ENCODE data around the gene ABCB4. TPM values are rescaled to one million over a fixed set of nuclear protein-coding genes. Genes with fewer than 3 reads are reported as not detected.

ABCB4 gene
- total and polyA plus RNA-seq, 8 donors, result 0.11 to 2.1 (median 0.22) TPM

DNA sequence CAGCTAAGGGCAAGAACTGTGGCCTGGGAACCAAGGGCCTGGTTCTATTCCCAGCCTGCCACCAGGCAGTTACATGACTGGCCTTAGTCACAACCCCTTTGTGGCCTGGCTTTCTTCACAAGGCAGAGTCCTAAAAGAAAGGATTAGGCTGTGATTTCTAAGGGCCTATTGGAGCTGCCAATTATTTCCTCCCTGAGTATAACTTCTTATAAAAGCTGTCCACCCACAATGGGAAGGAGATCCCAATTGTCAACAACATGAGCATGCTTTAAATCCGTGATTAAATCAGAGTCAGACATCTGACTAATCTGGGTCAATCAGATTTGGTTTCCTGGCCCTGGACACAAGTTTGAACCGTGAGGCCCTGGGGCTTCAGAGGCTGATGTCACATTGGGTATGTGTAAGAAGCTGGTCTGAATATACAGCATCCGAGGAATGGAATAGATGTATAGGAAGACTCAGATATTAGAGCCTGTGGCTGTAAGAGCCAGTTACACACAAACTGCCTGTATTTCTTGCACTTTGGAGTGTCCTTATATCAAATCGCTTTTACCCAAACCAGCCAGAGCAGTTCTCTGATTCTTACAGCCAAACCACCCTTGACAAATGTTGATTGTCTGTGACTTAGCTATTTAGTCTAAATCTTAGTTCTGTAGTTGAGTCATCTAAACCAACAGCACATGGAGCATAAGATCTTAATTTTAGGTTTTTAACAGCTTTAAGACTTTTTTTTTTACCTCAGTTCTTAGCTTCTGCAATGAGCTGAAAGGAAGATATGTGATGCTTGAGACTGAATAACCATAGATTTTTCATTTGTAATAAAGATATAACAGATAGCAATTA, 61.3 kb downstream of the ABCB4 start:
- ATAC-seq (no peak), FAIRE-seq (no peak), DNase-seq (no peak)
- H3K9me3 ChIP-seq, result no peaks in the 10 kb centered on the region
- intact Hi-C loops (cut with DNase I), result loop anchor here in 1 of 3 donors (10.0 kb wide), 1 partner anchor 99 kb away; no protein-coding TSS in a partner anchor
- TF ChIP-seq, protein P1, sequence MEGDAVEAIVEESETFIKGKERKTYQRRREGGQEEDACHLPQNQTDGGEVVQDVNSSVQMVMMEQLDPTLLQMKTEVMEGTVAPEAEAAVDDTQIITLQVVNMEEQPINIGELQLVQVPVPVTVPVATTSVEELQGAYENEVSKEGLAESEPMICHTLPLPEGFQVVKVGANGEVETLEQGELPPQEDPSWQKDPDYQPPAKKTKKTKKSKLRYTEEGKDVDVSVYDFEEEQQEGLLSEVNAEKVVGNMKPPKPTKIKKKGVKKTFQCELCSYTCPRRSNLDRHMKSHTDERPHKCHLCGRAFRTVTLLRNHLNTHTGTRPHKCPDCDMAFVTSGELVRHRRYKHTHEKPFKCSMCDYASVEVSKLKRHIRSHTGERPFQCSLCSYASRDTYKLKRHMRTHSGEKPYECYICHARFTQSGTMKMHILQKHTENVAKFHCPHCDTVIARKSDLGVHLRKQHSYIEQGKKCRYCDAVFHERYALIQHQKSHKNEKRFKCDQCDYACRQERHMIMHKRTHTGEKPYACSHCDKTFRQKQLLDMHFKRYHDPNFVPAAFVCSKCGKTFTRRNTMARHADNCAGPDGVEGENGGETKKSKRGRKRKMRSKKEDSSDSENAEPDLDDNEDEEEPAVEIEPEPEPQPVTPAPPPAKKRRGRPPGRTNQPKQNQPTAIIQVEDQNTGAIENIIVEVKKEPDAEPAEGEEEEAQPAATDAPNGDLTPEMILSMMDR (IDR thresholded peaks at IDR 0.05), result no peak
- WGBS, 2 donors, result 57 to 67% methylated on average over 4 of the region's 4 CpGs
- H3K4me3 ChIP-seq, result no peak overlapping the region
- H3K36me3 ChIP-seq, result no peaks in the 10 kb centered on the region
- H3K27ac ChIP-seq, result no peak overlapping the region
- H3K27me3 ChIP-seq, result no peaks in the 10 kb centered on the region
- H3K4me1 ChIP-seq, result no peaks in the 10 kb centered on the region

DNA sequence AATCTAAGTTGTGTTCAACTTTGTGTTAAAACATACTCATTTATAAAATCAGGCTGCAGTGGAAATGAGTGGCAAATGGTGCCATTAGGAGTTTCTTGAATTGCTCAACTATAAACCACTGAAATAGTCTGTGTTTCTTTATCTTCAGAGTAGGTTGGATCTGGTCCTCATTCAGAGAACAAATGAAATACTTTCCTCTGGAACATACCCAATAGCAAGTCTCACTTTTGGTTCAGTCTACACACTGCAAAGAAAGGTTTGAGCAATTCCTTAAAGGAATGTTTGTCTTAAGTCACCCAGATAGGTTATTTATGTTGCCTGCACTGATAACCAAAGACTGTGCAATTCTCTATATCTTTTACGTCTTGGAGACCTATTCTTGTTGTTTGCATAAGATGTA, 62.5 kb downstream of the ABCB4 start:
- Histone ChIP-seq H3K36me3 (no peaks in the 10 kb centered on the region), H3K4me1 (no peaks in the 10 kb centered on the region), H3K9me3 (no peaks in the 10 kb centered on the region), H3K4me3 (no peak overlapping the region), H3K27ac (no peak overlapping the region), H3K27me3 (no peaks in the 10 kb centered on the region)
- TF ChIP-seq, protein P1 (IDR thresholded peaks at IDR 0.05), result no peak
- intact Hi-C loops (cut with DNase I), result loop anchor here in 1 of 3 donors (10.0 kb wide), 1 partner anchor 98 kb away; no protein-coding TSS in a partner anchor
- no peak for FAIRE-seq
- DNase-seq, result no peak
- ATAC-seq, result no peak
- 58 to 64% methylated on average over 1 of the region's 1 CpG for WGBS, 2 donors

GRCh38 chr7:87411186-87411585, 64.3 kb downstream of the ABCB4 start:
- H3K27ac ChIP-seq, result no peak overlapping the region
- H3K4me3 ChIP-seq, result no peak overlapping the region
- no peaks in the 10 kb centered on the region for H3K4me1 ChIP-seq
- H3K9me3 ChIP-seq, result no peaks in the 10 kb centered on the region
- FAIRE-seq, result no peak
- no peak for DNase-seq
- WGBS, 2 donors, result 88 to 98% methylated on average over 1 of the region's 1 CpG
- intact Hi-C loops (cut with DNase I), result loop anchor here in 1 of 3 donors (10.0 kb wide), 1 partner anchor 96 kb away; no protein-coding TSS in a partner anchor
- TF ChIP-seq, protein P1 (IDR thresholded peaks at IDR 0.05), result no peak
- H3K27me3 ChIP-seq, result no peaks in the 10 kb centered on the region
- no peaks in the 10 kb centered on the region for H3K36me3 ChIP-seq
- ATAC-seq, result no peak

GRCh38 chr7:87404674-87405073, 70.8 kb downstream of the ABCB4 start:
- Histone ChIP-seq H3K9me3 (no peaks in the 10 kb centered on the region), H3K27ac (no peak overlapping the region), H3K4me1 (no peaks in the 10 kb centered on the region), H3K36me3 (no peaks in the 10 kb centered on the region), H3K27me3 (no peaks in the 10 kb centered on the region), H3K4me3 (no peak overlapping the region)
- FAIRE-seq (no peak), ATAC-seq (no peak), DNase-seq (no peak)
- intact Hi-C loops (cut with DNase I), result loop anchor here in 2 of 3 donors (5.0 kb wide), 2 partner anchors 52 to 87 kb away; no protein-coding TSS in a partner anchor
- TF ChIP-seq, protein P1 (IDR thresholded peaks at IDR 0.05), result no peak

GRCh38 chr7:87398446-87398845, 77.0 kb downstream of the ABCB4 start:
- ATAC-seq, result no peak
- Histone ChIP-seq H3K27me3 (no peaks in the 10 kb centered on the region), H3K27ac (no peak overlapping the region), H3K4me3 (no peak overlapping the region), H3K9me3 (no peaks in the 10 kb centered on the region), H3K4me1 (no peaks in the 10 kb centered on the region), H3K36me3 (no peaks in the 10 kb centered on the region)
- no peak for DNase-seq
- TF ChIP-seq, protein P1 (IDR thresholded peaks at IDR 0.05), result no peak
- 95 to 96% methylated on average over 2 of the region's 2 CpGs for WGBS, 2 donors
- FAIRE-seq, result no peak
- intact Hi-C loops (cut with DNase I), result no loop called here
